Adrenal gland (tissue), 12 donors: Measurements from ENCODE around the gene GATD1. TPM values are rescaled to one million over a fixed set of nuclear protein-coding genes. Genes with fewer than 3 reads are reported as not detected.
A peak's percentile ranks its signal among the peaks of the same experiment; 100 is the strongest.

Source experiments
- DNase-seq, 7 donors: peaks; one replicate each; pipeline ENCODE4 v3.0.0-alpha.2; 2019 to 2020
- H3K27ac ChIP-seq, 5 donors: fragments of 200-600 bp; sonication (generic) in 4 of 5; 1 replicate in 3 of 5; 2 replicates in 2 of 5; pipeline versions ENCODE4 v1.5.1 to v1.8.0; 2016 to 2020; ENCODE audit warnings: mild to moderate bottlenecking in 1 of 5
- H3K27me3 ChIP-seq: fragments of 200-600 bp; 2 replicates; pipeline ENCODE4 v1.8.0; 2021
- H3K36me3 ChIP-seq, 2 donors: fragments of 200-600 bp; replicated peaks in 1 of 2; 1 replicate in 1 of 2; 2 replicates in 1 of 2; pipeline versions ENCODE4 v1.5.1 to v1.8.0; 2018 to 2022
- H3K4me1 ChIP-seq, 2 donors: fragments of 200-600 bp; replicated peaks in 1 of 2; 1 replicate in 1 of 2; 2 replicates in 1 of 2; pipeline versions ENCODE4 v1.5.1 to v1.8.0; 2018 to 2021
- H3K4me3 ChIP-seq, 4 donors: fragments of 200-600 bp; sonication (generic) in 3 of 4; one replicate each; pipeline ENCODE4 v1.5.1; 2016 to 2018
- H3K9me3 ChIP-seq, 3 donors: fragments of 200-600 bp; sonication (generic) in 1 of 3; replicated peaks in 1 of 3; 1 replicate in 2 of 3; 2 replicates in 1 of 3; pipeline versions ENCODE4 v1.5.1 to v1.8.0; 2016 to 2021
- CTCF ChIP-seq, 6 experiments: fragments of 450-650 bp in 4 of 6; fragments of 200-600 bp in 2 of 6; sonication (generic) in 1 of 6; IDR thresholded peaks; 1 replicate in 5 of 6; 2 replicates in 1 of 6; pipeline versions ENCODE4 v1.5.1 to v1.8.0; 2016 to 2021; ENCODE audit warnings: antibody characterized with exemption in 6 of 6, mild to moderate bottlenecking in 2 of 6, moderate library complexity in 1 of 6
- POLR2A ChIP-seq, 2 donors: fragments of 450-650 bp; IDR thresholded peaks; one replicate each; pipeline ENCODE4 v1.6.1; 2017; ENCODE audit warnings: antibody characterized with exemption in 2 of 2, mild to moderate bottlenecking in 2 of 2, moderate library complexity in 1 of 2
- WGBS, 4 donors: extraction: QIAGEN DNeasy Blood & Tissue Kit in 2 of 4; methylation state at CpG; one replicate each; pipeline versions ENCODE4 v1.1.5 to v1.1.7; 2013 to 2017; 5-methylcytosine and 5-hydroxymethylcytosine counted together
- intact Hi-C, 2 donors: fragments of 100-400 bp; cut with DNase I; formaldehyde crosslinking; loops; one replicate each; pipeline versions ENCODE4 v1.14.1 to v1.15.0; 2022 to 2023
- polyA plus RNA-seq, 3 donors: library from polyadenylated mRNA; stranded (reverse); fragments of 200-250 nt in 2 of 3; fragments of 350-450 nt in 1 of 3; fragmentation: Illumina TruSeq in 1 of 3; extraction: RNeasy Lipid Tissue Mini Kit (QIAGEN cat#74804) in 1 of 3; gene quantifications; one replicate each; pipeline ENCODE4 v1.2.3, GENCODE V29; 2013 to 2014
- total RNA-seq, 9 donors: library from RNA; depleted of rRNA in 4 of 9; stranded (reverse); fragments of >200 nt in 4 of 9; fragments of 120-200 nt in 1 of 9; fragmentation: NEBNext Ultra II Directional in 1 of 9; extraction: Animal tissue kit (Norgen Biotek cat#: 25700) in 1 of 9; gene quantifications; one replicate each; pipeline versions ENCODE4 v1.1.0 to v1.2.4, GENCODE V29; 2013 to 2023
- donor health status: healthy with polysubstance abuse.
- donor health status: Bipolar disorder and iron deficiency.
- donor health status: DM: yes; HTN: yes; CAD: no.
- donor health status: DM: no; HTN: no; CAD: no.
- donor health status: DM: no; HTN: no; CAD: no.
- donor health status: DM: yes; HTN: yes; CAD: no.

The GATD1 gene
- total and polyA plus RNA-seq, 12 donors, result 20.3 to 176 (median 80.5) TPM

GRCh38 chr11:772429-773390, 4.6 kb downstream of the GATD1 start:
- peak overlapping the region in 3 of 5 donors; percentile 40 to 69 (median 58) for H3K27ac ChIP-seq
- TF ChIP-seq POLR2A (IDR thresholded peaks at IDR 0.05), result no peak
- no peak for TF ChIP-seq CTCF (IDR thresholded peaks at IDR 0.05)
- no peaks in the 10 kb centered on the region for H3K9me3 ChIP-seq
- peak; percentile 62 to 92 (median 84) for DNase-seq
- peaks cover 31 to 34% of the 10 kb centered on the region in 2 donors for H3K4me1 ChIP-seq
- H3K4me3 ChIP-seq, result no peak overlapping the region
- peaks cover 0 to 39% of the 10 kb centered on the region in 2 donors for H3K36me3 ChIP-seq
- 53 to 74% (median 55%) methylated on average over 16 to 34 of the region's 34 CpGs for WGBS, 4 donors
- no peaks in the 10 kb centered on the region for H3K27me3 ChIP-seq
- intact Hi-C loops, result no loop called here

DNA sequence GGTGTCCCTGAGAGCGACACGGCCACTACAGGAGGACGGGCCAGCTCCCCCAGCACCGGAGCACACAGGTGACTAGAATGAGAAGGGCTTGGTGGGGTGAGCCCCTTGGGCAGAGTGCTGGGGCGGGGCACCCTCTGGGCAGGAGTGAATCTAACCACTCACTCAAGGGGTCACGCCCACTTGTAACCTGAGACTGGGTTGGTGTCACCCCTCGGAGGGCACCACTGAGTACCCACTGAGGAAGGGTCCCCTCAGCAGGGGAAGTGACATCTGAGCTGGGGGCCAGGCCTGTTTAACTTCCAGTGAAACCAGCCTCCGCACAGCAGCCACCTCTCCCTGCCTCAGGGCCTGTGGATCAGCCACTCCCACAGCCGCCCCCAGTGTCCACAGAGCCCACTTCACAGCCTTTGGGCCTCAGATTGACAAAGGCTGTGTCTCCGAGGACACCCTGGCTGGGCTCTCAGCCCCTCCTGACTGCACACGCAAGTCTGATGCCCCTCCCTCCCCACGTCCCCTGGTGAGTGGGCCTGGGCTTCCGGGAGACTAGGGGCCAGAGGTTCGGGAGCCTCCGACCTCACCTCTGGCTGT, 5.6 kb downstream of the GATD1 start:
- Histone ChIP-seq H3K36me3 (peaks cover 0 to 48% of the 10 kb centered on the region in 2 donors), H3K4me1 (peaks cover 30 to 33% of the 10 kb centered on the region in 2 donors)

GRCh38 chr11:770642-771616, 6.4 kb downstream of the GATD1 start:
- H3K36me3 ChIP-seq, result peaks cover 0 to 56% of the 10 kb centered on the region in 2 donors
- peaks cover 23 to 25% of the 10 kb centered on the region in 2 donors for H3K4me1 ChIP-seq
- H3K4me3 ChIP-seq, result no peak overlapping the region
- no peaks in the 10 kb centered on the region for H3K9me3 ChIP-seq
- H3K27me3 ChIP-seq, result no peaks in the 10 kb centered on the region
- 83 to 88% (median 86%) methylated on average over 5 to 32 of the region's 32 CpGs for WGBS, 4 donors
- peak in 2 of 7 donors; percentile 16 to 18 for DNase-seq
- no peak for TF ChIP-seq CTCF (IDR thresholded peaks at IDR 0.05)
- H3K27ac ChIP-seq, result peak overlapping the region in 2 of 5 donors; percentile 62 to 71
- intact Hi-C loops, result no loop called here

More for the DNA sequence above, 5.6 kb downstream of the GATD1 start:
- no peaks in the 10 kb centered on the region for H3K9me3 ChIP-seq
- no peak overlapping the region for H3K4me3 ChIP-seq
- peak overlapping the region in 2 of 5 donors; percentile 58 to 69 for H3K27ac ChIP-seq
- no peak for TF ChIP-seq CTCF (IDR thresholded peaks at IDR 0.05)
- TF ChIP-seq POLR2A (IDR thresholded peaks at IDR 0.05), result no peak
- DNase-seq, result peak in 1 of 7 donors; percentile 19
- no peaks in the 10 kb centered on the region for H3K27me3 ChIP-seq
- 77 to 93% (median 83%) methylated on average over 3 to 15 of the region's 15 CpGs for WGBS, 4 donors
- intact Hi-C loops, result no loop called here
